ENCODE measurements around the gene FXR2.
A peak's percentile ranks its signal among the peaks of the same experiment; 100 is the strongest.

Gene FXR2

DNA sequence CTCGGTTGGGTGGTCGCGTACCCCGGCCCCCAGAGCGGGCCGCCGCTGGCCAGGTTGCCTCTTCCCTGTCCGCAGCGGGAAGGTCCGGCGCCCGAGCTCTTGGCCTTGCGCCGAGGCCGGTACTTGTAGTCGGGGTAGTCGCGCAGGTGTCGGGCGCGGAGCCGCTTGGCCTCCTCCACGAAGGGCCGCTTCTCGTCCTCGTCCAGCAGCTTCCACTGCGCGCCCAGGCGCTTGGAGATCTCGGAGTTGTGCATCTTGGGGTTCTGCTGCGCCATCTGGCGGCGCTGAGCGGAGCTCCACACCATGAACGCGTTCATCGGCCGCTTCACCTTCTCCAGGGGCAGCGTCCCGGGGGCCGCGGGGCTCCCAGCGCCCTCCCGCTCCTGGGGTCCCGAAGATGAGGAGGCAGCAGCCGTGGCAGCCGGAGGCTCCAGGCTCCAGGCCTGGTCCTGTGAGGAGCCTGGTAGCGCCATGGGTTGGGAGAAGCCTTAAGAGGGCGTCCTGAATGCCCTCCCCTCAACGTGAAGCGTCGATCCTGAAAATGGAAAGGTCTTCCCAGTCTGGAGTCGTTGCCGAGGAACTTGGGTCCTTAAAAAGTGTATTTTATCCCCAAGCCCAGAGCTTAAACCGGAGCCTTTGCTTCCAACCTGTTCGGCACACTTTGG lies 25.4 kb downstream of the FXR2 start:
- peak; percentile 46 to 62 (median 50) for DNase-seq (ENCODE audit: low read depth in 2 of 3, low spot score in 1 of 3)

DNA sequence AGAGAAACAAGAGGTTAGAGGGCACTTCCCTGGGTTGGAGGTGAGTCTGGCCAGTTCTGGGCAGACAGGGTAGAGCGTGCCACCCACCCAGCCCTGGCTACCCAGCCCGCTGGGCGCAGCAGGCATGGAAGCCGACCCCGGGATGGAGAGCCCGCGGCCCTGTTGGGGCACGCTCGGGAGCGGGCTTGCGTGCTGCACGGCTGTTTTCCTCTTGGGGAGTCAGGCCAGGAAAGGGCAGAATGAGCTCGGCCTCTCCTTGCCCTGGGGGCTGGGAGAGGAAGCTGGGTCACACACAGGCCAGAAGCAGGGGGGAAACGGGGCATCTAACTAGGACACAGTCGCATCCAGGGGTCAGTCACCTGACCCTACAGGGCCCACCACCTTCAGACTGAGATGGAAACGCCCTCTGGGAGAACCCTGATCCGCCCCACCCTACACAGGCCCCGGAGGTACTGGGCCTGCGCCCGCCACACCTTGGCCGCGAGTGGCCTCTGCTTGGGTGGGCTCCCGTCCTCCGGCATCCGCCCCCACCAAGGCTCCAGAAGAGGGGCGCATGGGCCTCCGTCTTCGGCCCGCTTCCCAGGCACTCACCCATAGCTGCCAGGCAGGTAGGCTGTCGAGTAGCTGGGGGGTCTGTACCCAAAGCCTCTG lies 26.0 kb downstream of the FXR2 start:
- no peak for DNase-seq (ENCODE audit: low read depth in 2 of 3, low spot score in 1 of 3)

DNA sequence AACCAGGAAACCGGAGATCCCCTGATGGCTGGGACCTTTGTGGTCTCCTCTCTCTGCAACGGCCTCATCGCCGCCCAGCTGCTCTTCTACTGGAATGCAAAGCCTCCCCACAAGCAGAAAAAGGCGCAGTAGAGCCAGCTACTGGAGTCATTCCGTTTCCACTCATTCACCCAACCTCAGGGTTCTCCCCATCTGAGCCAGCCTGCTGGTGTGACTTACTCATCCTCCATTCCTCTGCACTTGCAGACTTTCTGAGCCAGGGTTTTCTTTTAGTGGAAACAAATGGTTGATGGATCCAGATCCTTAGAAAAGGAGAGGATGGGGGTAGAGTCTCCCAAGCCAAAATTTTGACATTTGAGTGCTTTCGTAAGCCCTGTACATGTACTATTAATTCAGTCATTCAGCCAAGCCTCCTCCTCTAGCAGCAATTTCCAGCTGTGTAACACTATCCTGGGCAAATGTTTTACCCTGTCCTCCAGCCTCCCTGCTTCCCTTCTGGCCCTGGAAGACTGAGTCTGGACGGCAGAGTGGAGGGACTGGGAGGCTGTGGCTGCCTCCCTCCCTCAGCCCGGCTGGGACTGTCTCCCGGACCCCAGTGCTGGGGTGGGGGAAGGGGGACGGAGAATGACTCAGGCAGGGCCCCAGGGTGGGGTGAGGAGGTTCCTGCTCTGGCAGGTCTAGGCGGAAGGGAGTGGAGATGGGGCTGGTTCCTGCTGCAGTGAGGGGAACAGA lies 27.1 kb downstream of the FXR2 start:
- DNase-seq (ENCODE audit: low read depth in 2 of 3, low spot score in 1 of 3), result no peak

DNA sequence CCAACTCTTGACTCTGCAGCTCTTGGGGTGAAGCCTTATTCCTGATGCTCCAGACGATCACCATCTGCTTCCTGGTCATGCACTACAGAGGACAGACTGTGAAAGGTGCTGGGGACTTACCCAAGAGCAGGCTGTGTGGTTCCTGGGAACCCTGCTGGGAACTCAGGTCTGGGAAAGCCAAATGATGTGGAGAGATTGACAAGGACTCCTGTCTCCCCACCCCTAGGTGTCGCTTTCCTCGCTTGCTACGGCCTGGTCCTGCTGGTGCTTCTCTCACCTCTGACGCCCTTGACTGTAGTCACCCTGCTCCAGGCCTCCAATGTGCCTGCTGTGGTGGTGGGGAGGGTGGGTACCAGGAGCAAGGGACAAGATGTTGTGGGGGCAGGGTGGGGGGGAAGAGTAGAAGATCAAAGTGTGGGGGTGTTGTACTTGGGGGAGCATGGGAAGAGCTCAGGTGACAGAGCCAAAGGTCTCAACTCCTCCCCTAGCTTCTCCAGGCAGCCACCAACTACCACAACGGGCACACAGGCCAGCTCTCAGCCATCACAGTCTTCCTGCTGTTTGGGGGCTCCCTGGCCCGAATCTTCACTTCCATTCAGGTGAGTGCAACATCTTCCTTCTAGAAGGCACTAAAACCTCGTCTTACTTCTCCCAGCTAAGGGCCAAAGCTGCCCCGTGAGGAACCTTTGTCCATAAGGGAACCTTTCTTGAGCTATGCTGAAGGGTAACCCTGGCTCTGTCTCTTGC lies 27.9 kb downstream of the FXR2 start:
- no peak for DNase-seq (ENCODE audit: low read depth in 2 of 3, low spot score in 1 of 3)

DNA sequence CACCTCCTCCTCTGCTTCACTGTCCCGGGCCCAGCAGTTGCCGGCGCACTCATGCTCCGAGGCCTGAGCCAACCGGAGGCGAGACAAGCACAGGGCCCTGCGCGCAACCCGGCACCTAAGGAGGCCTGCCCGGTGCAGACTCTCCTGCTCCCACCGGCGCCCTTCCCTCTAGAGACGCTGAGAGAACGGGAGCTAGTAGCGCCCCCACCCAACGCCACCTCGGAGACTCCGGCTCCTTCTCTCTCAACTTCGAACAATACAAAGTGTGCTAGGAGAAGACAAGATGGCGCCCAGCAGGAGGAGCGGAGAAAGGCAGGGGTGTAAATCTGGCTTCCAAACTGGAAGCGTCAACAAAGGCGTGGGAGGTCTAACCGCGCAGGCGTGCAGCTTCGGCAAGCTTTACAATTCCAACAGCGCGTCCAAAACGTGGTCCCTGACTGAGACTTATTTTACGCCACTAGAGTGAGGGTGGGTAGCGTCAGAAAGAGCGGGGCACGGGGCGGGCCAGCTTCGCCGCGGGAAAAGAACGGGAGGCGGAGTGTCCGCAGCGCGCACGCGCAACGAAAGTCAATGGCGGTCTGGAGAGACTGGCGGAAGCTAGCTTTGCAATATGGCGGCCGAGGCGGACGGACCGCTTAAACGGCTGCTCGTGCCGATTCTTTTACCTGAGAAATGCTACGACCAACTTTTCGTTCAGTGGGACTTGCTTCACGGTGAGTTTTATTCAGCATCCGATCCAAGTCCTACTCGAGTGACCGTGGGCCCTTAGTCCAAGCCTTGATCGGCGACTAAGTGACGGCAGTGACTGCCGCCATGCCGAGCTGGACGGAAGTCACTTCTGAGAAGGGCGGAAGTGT lies 31.2 kb downstream of the FXR2 start, which contains the start of gene MPDU1:
Gene MPDU1 (plus strand): TSS at position 600 of the 857 bp plus-strand sequence. CDS start 11 bp downstream, at position 611.
- DNase-seq (ENCODE audit: low read depth in 2 of 3, low spot score in 1 of 3), result peak; percentile 90 to 96 (median 94)

DNA sequence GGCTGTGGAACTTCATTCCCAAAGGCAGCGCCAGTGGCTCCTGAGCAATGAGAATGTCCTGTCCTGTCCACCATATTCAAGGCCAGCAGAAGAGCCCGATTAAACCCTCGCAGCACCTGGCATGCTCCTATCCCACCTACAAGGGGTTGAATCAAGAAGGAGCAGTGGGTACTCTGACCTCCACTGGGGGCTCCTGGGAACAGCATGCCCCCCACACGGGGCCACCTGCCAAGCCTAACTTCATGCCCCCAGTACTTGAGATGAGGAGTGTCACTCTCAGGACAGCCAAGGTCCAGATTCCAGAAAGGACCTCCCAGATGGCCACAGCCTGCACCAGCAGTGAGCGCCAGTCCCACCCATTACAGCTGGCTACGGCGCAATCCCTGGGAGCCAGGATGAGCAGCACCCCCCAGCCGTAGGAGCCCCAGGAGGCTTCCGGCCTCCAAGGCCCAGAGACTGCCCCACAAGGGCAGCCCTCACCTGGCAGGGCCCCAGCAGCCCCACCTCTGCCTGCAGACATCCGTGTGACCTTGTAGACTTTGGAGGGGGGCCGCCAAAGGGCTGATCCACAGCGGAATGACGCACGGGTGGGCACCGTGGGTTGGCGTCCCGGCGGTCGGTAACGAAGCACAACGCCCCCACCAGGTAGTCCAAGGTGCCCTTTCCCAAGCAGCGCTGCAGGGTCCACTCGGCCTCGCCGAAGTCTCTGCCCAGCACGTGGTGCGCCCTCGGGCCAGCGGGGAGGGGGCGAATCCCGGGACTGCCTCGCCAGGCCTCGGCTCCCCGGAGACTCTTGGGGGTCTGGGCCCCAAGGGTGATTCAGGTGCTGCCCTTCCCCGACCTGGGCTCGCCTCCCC lies 32.1 kb downstream of the FXR2 start:
- DNase-seq (ENCODE audit: low read depth in 2 of 3, low spot score in 1 of 3), result no peak

DNA sequence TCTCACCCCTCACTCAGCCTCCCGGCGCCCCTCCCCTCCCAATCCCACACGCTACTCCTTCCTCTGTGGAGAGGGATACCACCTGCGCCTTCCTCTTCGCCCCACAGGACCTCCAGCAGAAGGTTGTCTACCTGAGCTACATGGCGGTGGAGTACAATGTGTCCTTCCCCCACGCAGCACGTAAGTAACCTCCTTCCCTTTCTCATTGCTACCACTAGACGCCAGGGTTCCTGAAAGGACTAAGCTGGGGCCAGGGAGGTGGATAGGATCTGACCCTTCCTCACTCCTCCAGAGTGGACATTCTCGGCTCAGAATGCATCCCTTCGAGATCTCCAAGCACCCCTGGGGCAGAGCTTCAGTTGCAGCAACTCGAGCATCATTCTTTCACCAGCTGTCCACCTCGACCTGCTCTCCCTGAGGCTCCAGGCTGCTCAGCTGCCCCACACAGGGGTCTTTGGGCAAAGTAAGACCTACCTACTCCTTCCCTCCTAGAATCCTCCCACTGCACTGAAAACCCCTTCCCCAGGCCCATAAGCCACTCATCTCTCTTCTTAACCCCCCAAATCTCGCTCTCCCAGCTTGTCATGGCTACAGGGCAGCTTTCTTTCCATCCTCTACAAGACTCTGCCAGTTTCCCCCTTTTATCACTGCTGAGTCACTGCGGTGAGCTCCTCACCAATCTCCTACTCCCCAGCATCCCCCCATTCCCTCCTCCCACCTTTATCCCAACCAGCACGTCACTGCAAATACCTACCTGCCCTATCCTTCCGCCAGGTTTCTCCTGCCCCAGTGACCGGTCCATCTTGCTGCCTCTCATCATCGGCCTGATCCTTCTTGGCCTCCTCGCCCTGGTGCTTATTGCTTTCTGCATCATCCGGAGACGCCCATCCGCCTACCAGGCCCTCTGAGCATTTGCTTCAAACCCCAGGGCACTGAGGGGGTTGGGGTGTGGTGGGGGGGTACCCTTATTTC lies 33.8 kb downstream of the FXR2 start:
- no peak for DNase-seq (ENCODE audit: low read depth in 2 of 3, low spot score in 1 of 3)

DNA sequence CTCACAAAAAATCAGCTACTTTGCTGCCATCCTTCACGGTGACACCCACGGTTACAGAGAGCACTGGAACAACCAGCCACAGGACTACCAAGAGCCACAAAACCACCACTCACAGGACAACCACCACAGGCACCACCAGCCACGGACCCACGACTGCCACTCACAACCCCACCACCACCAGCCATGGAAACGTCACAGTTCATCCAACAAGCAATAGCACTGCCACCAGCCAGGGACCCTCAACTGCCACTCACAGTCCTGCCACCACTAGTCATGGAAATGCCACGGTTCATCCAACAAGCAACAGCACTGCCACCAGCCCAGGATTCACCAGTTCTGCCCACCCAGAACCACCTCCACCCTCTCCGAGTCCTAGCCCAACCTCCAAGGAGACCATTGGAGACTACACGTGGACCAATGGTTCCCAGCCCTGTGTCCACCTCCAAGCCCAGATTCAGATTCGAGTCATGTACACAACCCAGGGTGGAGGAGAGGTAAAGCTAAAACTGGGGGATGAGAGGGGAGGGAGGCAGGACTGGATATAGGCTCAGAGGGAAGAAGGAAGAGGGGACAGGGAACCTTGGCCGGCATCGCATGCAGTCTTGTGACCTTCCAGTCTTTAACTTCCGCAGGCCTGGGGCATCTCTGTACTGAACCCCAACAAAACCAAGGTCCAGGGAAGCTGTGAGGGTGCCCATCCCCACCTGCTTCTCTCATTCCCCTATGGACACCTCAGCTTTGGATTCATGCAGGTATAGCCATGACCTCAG lies 34.7 kb downstream of the FXR2 start:
- no peak for DNase-seq (ENCODE audit: low read depth in 2 of 3, low spot score in 1 of 3)

DNA sequence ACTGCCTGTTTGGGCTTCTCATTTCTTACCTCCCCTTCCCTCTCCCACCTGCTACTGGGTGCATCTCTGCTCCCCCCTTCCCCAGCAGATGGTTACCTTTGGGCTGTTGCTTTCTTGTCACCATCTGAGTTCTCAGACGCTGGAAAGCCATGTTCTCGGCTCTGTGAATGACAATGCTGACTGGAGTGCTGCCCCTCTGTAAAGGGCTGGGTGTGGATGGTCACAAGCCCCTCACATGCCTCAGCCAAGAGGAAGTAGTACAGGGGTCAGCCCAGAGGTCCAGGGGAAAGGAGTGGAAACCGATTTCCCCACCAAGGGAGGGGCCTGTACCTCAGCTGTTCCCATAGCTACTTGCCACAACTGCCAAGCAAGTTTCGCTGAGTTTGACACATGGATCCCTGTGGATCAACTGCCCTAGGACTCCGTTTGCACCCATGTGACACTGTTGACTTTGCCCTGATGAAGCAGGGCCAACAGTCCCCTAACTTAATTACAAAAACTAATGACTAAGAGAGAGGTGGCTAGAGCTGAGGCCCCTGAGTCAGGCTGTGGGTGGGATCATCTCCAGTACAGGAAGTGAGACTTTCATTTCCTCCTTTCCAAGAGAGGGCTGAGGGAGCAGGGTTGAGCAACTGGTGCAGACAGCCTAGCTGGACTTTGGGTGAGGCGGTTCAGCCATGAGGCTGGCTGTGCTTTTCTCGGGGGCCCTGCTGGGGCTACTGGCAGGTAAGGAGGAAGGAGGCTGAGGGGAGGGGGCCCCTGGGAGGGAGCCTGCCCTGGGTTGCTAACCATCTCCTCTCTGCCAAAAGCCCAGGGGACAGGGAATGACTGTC lies 35.5 kb downstream of the FXR2 start, which contains the start of gene CD68:
Gene CD68 (plus strand): TSS at position 638 of the 833 bp plus-strand sequence. CDS start 40 bp downstream, at position 678.
- peak; percentile 58 to 72 (median 71) for DNase-seq (ENCODE audit: low read depth in 2 of 3, low spot score in 1 of 3)

DNA sequence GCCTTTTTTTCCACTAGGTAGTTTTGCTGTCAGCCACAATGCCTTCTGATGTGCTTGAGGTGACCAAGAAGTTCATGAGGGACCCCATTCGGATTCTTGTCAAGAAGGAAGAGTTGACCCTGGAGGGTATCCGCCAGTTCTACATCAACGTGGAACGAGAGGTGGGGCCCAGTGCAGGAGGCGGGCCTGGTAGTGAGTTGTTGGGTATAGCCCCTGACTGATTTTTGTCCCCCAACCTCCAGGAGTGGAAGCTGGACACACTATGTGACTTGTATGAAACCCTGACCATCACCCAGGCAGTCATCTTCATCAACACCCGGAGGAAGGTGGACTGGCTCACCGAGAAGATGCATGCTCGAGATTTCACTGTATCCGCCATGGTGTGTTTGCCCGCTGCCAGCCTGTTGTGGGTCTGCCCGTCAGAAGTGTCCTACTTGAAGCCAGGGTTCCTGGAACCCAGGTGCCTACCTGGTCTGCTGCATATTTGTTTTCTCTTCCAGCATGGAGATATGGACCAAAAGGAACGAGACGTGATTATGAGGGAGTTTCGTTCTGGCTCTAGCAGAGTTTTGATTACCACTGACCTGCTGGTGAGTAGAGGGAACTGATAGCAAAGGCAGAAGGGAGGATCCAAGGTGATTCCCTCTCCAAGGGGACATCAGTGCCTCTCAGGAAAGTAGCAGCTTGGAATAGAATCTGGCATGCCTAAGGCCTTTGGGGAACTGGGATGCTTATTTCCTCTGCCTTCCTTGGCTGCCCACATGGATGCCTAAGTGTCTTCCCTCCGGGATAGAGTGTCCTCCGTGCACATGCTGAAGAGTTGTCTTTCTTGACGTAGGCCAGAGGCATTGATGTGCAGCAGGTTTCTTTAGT lies 37.1 kb downstream of the FXR2 start:
- no peak for DNase-seq (ENCODE audit: low read depth in 2 of 3, low spot score in 1 of 3)

DNA sequence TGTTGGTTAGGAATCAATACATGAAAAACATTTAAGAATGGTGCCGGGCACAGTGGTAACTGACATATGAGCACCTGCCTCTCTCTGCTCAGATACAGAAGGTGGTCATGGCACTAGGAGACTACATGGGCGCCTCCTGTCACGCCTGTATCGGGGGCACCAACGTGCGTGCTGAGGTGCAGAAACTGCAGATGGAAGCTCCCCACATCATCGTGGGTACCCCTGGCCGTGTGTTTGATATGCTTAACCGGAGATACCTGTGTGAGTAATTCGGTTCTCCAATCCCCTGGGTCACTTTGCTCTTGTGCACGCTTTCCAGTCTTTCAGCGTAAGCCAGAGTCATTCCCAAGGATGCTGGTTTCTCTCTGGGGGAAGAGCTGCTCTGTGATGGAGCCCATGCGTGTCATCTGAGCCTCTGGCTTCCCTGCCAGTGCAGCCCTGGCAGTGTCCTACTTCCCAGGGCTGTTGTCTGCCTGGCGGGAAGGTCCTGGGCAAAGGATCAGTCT lies 38.2 kb downstream of the FXR2 start:
- no peak for DNase-seq (ENCODE audit: low read depth in 2 of 3, low spot score in 1 of 3)

DNA sequence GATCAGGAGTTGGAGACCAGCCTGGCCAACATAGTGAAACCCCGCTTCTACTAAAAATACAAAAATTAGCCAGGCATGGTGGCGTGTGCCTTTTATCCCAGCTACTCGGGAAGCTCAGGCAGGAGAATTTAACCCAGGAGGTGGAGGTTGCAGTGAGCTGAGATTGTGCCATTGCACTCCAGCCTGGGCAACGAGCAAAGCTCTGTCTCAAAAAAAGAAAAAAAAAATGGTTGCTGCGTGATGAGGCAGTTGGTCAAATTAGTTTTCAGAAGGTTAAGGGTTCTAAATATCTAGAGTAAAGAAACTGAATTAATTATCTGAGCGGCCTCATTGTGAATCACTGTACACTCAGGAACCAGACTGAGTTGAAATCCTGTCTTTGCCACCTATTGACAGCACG lies 38.7 kb downstream of the FXR2 start:
- no peak for DNase-seq (ENCODE audit: low read depth in 2 of 3, low spot score in 1 of 3)

DNA sequence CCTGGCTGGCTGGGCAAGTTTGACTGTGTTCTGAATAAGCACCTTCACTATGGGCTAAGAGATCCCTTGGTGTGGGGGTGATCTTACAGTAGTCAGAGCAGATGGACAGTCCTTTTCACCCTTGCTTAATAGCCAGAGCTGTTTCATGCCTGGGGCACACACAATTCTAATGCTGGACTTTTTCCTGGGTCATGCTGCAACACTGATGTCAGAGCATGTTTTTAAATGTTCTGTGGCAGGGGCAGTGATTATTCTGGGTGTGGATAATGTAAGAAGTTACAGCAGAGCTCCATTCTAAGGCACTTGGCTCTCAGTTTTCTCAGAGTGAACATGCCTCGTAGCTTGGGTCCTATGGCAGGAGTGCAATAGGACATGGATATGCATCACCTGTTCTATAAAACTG lies 39.2 kb downstream of the FXR2 start:
- no peak for DNase-seq (ENCODE audit: low read depth in 2 of 3, low spot score in 1 of 3)

DNA sequence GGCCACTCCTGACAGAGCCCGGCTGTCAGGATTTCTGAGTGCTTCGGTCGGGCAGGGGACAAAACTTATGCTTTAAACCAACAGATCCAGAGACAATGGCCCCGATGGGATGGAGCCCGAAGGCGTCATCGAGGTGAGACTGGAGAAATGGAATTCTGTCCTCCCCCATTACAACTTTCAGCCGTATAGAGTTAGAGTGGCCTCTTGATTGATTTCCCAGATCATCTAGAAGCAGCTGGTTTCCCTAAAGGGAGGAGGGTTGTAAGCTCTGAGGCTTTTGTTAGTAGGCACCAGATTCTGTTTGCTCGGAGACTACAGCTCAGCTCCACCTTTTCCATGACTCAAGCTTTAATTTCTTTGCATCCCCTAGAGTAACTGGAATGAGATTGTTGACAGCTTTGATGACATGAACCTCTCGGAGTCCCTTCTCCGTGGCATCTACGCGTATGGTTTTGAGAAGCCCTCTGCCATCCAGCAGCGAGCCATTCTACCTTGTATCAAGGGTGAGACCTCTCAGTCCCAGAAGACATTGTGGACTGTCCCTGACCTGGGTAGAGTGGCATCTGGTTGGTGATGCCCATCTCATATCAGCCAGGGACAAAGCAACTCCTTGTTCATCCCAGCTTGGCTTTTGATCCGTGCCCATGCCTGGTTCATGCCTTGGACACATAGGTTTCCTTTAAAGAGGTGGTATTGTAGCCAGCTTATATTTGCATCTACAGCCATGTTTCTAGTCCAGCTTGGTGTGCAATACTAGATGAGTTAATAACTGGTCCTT lies 40.3 kb downstream of the FXR2 start:
- DNase-seq (ENCODE audit: low read depth in 2 of 3, low spot score in 1 of 3), result no peak

All from stimulated activated CD4-positive, alpha-beta T cell treated with anti-CD3 and anti-CD28 coated beads, Interleukin-12 subunit alpha, Interleukin-12 subunit beta, amount 100 ng/mL, for 48 hours (primary cell).